ENCODE data around the gene ALOXE3. TPM values are rescaled to one million over a fixed set of nuclear protein-coding genes. Genes with fewer than 3 reads are reported as not detected.

The ALOXE3 gene
- total and polyA plus RNA-seq, 2 experiments from 2014 or later: 0.10 to 0.27 TPM

- no peaks in the 10 kb centered on the region for H4K20me1 ChIP-seq (replicated peaks; ENCODE audit: insufficient read depth)
- H3K4me3 ChIP-seq: no peak overlapping the region
- no peak for TF ChIP-seq ZNF331 (CRISPR knock-in tag; IDR thresholded peaks at IDR 0.05; ENCODE audit: low read depth)
- no peak for TF ChIP-seq EZH2phosphoT487 (IDR thresholded peaks at IDR 0.05; ENCODE audit: unreplicated experiment)
- TF ChIP-seq STAT1 (IDR thresholded peaks at IDR 0.05; ENCODE audit: unreplicated experiment): no peak
- TF ChIP-seq CTCF (conservative IDR thresholded peaks at IDR 0.05; ENCODE audit: low read depth in 2 of 2): no peak
- TF ChIP-seq ETS1 (IDR thresholded peaks at IDR 0.05): no peak
- no peak for TF ChIP-seq POLR2AphosphoS5 (IDR thresholded peaks at IDR 0.05; ENCODE audit: low read depth)
- TF ChIP-seq, protein P1, sequence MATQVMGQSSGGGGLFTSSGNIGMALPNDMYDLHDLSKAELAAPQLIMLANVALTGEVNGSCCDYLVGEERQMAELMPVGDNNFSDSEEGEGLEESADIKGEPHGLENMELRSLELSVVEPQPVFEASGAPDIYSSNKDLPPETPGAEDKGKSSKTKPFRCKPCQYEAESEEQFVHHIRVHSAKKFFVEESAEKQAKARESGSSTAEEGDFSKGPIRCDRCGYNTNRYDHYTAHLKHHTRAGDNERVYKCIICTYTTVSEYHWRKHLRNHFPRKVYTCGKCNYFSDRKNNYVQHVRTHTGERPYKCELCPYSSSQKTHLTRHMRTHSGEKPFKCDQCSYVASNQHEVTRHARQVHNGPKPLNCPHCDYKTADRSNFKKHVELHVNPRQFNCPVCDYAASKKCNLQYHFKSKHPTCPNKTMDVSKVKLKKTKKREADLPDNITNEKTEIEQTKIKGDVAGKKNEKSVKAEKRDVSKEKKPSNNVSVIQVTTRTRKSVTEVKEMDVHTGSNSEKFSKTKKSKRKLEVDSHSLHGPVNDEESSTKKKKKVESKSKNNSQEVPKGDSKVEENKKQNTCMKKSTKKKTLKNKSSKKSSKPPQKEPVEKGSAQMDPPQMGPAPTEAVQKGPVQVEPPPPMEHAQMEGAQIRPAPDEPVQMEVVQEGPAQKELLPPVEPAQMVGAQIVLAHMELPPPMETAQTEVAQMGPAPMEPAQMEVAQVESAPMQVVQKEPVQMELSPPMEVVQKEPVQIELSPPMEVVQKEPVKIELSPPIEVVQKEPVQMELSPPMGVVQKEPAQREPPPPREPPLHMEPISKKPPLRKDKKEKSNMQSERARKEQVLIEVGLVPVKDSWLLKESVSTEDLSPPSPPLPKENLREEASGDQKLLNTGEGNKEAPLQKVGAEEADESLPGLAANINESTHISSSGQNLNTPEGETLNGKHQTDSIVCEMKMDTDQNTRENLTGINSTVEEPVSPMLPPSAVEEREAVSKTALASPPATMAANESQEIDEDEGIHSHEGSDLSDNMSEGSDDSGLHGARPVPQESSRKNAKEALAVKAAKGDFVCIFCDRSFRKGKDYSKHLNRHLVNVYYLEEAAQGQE (IDR thresholded peaks at IDR 0.05; ENCODE audit: unreplicated experiment): no peak
- TF ChIP-seq, protein P2, sequence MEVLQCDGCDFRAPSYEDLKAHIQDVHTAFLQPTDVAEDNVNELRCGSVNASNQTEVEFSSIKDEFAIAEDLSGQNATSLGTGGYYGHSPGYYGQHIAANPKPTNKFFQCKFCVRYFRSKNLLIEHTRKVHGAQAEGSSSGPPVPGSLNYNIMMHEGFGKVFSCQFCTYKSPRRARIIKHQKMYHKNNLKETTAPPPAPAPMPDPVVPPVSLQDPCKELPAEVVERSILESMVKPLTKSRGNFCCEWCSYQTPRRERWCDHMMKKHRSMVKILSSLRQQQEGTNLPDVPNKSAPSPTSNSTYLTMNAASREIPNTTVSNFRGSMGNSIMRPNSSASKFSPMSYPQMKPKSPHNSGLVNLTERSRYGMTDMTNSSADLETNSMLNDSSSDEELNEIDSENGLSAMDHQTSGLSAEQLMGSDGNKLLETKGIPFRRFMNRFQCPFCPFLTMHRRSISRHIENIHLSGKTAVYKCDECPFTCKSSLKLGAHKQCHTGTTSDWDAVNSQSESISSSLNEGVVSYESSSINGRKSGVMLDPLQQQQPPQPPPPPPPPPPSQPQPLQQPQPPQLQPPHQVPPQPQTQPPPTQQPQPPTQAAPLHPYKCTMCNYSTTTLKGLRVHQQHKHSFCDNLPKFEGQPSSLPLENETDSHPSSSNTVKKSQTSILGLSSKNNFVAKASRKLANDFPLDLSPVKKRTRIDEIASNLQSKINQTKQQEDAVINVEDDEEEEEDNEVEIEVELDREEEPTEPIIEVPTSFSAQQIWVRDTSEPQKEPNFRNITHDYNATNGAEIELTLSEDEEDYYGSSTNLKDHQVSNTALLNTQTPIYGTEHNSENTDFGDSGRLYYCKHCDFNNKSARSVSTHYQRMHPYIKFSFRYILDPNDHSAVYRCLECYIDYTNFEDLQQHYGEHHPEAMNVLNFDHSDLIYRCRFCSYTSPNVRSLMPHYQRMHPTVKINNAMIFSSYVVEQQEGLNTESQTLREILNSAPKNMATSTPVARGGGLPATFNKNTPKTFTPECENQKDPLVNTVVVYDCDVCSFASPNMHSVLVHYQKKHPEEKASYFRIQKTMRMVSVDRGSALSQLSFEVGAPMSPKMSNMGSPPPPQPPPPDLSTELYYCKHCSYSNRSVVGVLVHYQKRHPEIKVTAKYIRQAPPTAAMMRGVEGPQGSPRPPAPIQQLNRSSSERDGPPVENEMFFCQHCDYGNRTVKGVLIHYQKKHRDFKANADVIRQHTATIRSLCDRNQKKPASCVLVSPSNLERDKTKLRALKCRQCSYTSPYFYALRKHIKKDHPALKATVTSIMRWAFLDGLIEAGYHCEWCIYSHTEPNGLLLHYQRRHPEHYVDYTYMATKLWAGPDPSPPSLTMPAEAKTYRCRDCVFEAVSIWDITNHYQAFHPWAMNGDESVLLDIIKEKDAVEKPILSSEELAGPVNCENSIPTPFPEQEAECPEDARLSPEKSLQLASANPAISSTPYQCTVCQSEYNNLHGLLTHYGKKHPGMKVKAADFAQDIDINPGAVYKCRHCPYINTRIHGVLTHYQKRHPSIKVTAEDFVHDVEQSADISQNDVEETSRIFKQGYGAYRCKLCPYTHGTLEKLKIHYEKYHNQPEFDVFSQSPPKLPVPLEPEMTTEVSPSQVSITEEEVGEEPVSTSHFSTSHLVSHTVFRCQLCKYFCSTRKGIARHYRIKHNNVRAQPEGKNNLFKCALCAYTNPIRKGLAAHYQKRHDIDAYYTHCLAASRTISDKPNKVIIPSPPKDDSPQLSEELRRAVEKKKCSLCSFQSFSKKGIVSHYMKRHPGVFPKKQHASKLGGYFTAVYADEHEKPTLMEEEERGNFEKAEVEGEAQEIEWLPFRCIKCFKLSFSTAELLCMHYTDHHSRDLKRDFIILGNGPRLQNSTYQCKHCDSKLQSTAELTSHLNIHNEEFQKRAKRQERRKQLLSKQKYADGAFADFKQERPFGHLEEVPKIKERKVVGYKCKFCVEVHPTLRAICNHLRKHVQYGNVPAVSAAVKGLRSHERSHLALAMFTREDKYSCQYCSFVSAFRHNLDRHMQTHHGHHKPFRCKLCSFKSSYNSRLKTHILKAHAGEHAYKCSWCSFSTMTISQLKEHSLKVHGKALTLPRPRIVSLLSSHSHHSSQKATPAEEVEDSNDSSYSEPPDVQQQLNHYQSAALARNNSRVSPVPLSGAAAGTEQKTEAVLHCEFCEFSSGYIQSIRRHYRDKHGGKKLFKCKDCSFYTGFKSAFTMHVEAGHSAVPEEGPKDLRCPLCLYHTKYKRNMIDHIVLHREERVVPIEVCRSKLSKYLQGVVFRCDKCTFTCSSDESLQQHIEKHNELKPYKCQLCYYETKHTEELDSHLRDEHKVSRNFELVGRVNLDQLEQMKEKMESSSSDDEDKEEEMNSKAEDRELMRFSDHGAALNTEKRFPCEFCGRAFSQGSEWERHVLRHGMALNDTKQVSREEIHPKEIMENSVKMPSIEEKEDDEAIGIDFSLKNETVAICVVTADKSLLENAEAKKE (CRISPR knock-in tag; IDR thresholded peaks at IDR 0.05): no peak
- no peak for TF ChIP-seq ZNF114 (CRISPR knock-in tag; IDR thresholded peaks at IDR 0.05)
- no peak for TF ChIP-seq JUNB (IDR thresholded peaks at IDR 0.05; ENCODE audit: unreplicated experiment)
- TF ChIP-seq EZH2 (IDR thresholded peaks at IDR 0.05; ENCODE audit: low read depth, unreplicated experiment): no peak
- TF ChIP-seq CREB1 (CRISPR knock-in tag; IDR thresholded peaks at IDR 0.05; ENCODE audit: low read depth): no peak
- Mint-ChIP-seq H3K4me1 (peaks cover 9% of the 10 kb centered on the region), H3K4me3 (no peak overlapping the region), H3K27me3 (ENCODE audit: insufficient read depth, low read depth, poor library complexity) (peaks cover 26% of the 10 kb centered on the region), H3K36me3 (ENCODE audit: low read depth) (no peaks in the 10 kb centered on the region), H3K27ac (no peak overlapping the region), H3K9me3 (no peaks in the 10 kb centered on the region)
- H3K27ac ChIP-seq (ENCODE audit: low read depth): no peak overlapping the region
- H3K9me2 ChIP-seq (ENCODE audit: insufficient read depth): no peaks in the 10 kb centered on the region; the same call in 1 of the 2 replicates
- H3K79me2 ChIP-seq (replicated peaks; ENCODE audit: insufficient read depth): no peaks in the 10 kb centered on the region
- no peak for DNase-seq (ENCODE audit: low spot score)
- H3K4me2 ChIP-seq: no peak overlapping the region
- no peaks in the 10 kb centered on the region for H3K4me1 ChIP-seq (ENCODE audit: insufficient read depth)
- H3K36me3 ChIP-seq (ENCODE audit: insufficient read depth): no peaks in the 10 kb centered on the region
- H3F3A ChIP-seq (replicated peaks; ENCODE audit: low read depth): no peaks in the 10 kb centered on the region
- peaks cover 26% of the 10 kb centered on the region for H3K27me3 ChIP-seq (ENCODE audit: insufficient read depth)
- no peak for ATAC-seq
- no peak overlapping the region for H2AFZ ChIP-seq
Observed at GRCh38 chr17:8104911-8105310, 13.4 kb downstream of the ALOXE3 start.

Data from GM23338 (cell line).